COLO668 (cell line): ENCODE measurements around the gene PFDN2.
"Not testable (repeated sequence)": the region's sequence is repeated elsewhere in the genome, so short reads cannot be mapped to it uniquely, and the experiment has no call there.

Experiments used
- DNase-seq: peaks from one replicate; lab custom pipeline; 2025; ENCODE audit not compliant: unreplicated experiment; lab: John Stamatoyannopoulos, UW

PFDN2 gene

GRCh38 chr1:161139766-161140165, 21.9 kb upstream of the PFDN2 start:
- DNase-seq, result peak; percentile 19

- DNase-seq, result no peak
Measured at GRCh38 chr1:161138431-161138830, 20.6 kb upstream of the PFDN2 start.

GRCh38 chr1:161137881-161138280, 20.0 kb upstream of the PFDN2 start:
- DNase-seq, result no peak

- DNase-seq, result no peak
Measured at GRCh38 chr1:161133220-161133740, 15.4 kb upstream of the PFDN2 start.

GRCh38 chr1:161132410-161133219, 14.8 kb upstream of the PFDN2 start, which contains the start of gene DEDD:
DEDD (minus strand) TSS chr1:161132667; CDS start chr1:161124462, 8,205 bp downstream.
- DNase-seq, result peak; percentile 92

GRCh38 chr1:161131523-161132409, 13.9 kb upstream of the PFDN2 start:
- no peak for DNase-seq

GRCh38 chr1:161130266-161130665, 12.4 kb upstream of the PFDN2 start:
- DNase-seq, result no peak

GRCh38 chr1:161128591-161129420, 11.0 kb upstream of the PFDN2 start:
- DNase-seq, result no peak

- no peak for DNase-seq
Measured at GRCh38 chr1:161127649-161128048, 9.8 kb upstream of the PFDN2 start.

- DNase-seq, result no peak
Measured at GRCh38 chr1:161122967-161123366, 5.1 kb upstream of the PFDN2 start.

- no peak for DNase-seq
Measured at GRCh38 chr1:161121834-161122233, 4.0 kb upstream of the PFDN2 start.

GRCh38 chr1:161121042-161121650, 3.3 kb upstream of the PFDN2 start:
- DNase-seq, result no peak

- DNase-seq, result peak; percentile 27
Measured at GRCh38 chr1:161119092-161119903, 1.5 kb upstream of the PFDN2 start.

- DNase-seq, result not testable (repeated sequence)
Measured at GRCh38 chr1:161115961-161116360, 1.9 kb downstream of the PFDN2 start.

- peak; percentile 29 for DNase-seq
Measured at GRCh38 chr1:161115132-161115711, 2.6 kb downstream of the PFDN2 start.

GRCh38 chr1:161114556-161114955, 3.3 kb downstream of the PFDN2 start:
- DNase-seq, result no peak

- no peak for DNase-seq
Measured at GRCh38 chr1:161113915-161114314, 3.9 kb downstream of the PFDN2 start.

- DNase-seq, result no peak
Measured at GRCh38 chr1:161111527-161111926, 6.3 kb downstream of the PFDN2 start.

- no peak for DNase-seq
Measured at GRCh38 chr1:161111117-161111516, 6.7 kb downstream of the PFDN2 start.
